GM19351 (cell line): ENCODE measurements around the gene ZFAND4.
"Not testable (repeated sequence)": the region's sequence is repeated elsewhere in the genome, so short reads cannot be mapped to it uniquely, and the experiment has no call there.

ENCODE experiments used
- ATAC-seq: cut with Tn5 transposase; IDR thresholded peaks from one replicate; pipeline ENCODE4 v1.9.1; 2021; ENCODE audit warnings: mild to moderate bottlenecking, moderate library complexity; ENCODE audit not compliant: unreplicated experiment

Gene ZFAND4

DNA sequence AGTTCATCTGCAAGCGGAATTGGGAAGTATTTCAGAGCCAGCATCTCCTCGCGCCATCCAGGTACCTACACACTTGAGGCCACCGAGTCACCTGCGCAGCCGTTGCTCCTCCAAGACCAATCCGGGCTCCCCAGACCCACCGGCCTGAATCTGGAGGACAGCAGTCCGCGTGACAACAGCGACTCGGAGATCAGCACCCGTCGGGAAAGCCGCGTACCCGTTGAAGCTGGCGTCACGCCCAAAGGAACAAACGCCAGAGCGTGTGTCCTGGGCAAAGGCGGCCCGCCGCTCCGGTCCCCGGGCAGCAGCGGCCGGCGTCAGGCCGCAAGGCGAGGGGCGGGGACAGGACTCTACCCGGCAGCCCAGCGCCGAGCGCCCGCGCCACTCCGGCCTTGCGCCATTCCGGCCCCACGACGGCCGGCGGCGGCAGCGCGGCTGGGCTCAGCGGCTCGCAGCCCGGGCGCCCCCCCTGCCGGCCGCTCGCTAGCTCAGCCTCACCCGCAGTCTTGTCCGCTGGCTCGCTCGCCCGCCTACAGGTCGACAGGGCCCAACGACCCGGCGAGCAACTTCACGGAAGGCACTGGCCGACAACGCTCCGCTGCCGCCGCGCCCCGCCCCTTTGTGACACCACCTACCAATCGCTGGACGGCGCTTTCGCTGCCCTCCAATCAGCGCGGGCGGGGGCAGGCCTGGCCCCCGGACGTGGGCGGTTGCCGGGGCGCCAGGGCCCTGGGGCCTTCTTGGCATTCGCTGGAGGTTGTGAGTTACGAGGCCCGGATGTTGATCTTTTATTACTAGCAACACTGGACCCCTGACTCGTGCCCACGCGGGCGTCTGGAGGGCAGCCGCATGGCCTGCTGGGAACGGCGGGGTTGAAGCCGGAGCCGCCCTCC is at the start of gene ZFAND4:
Gene ZFAND4 (minus strand): TSS at position 592 of the 893 bp plus-strand sequence. CDS start 9,047 bp downstream, outside the sequence.
- peak; percentile 95 for ATAC-seq

DNA sequence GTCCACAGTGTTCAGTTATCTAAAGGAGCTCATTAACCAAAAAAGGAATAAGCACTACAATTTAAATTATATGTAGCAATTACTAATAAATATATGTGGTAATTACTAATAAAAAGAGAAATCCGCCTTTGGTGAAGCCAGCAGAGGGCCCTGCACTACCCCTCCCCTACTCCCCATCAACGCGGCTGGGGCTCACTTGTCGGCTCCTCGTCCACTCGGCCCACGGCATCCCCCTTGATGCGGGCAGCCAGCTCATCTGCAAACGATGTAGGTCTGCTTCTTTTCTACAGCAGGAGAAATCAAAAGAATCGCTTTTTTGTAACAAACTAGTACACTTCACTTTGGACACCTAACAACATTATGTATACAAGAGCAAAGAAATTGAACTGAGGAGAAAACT is 48.9 kb upstream of the ZFAND4 start:
- ATAC-seq = not testable (repeated sequence)

DNA sequence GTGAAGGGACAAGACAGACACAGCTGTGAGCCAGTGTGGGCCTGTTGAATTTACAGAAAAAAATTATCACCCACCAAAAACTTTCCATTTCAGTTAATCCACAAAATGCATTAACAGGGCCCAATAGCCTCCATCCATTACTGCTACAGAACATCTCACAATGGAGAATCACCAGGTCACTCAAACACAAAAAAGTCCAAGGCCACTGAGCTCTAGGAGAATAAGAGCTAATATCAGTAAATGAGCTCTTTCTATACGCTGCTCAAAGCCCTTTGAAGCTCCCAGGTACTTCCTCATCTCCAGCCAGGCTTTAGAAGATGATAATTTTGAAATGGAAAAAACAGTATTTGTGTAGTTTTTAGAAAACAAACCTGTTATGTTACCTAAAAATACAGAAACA is 45.1 kb upstream of the ZFAND4 start:
- ATAC-seq = not testable (repeated sequence)

GRCh38 chr10:45717053-45717452 is 44.5 kb upstream of the ZFAND4 start:
- not testable (repeated sequence) for ATAC-seq

GRCh38 chr10:45711223-45711622 is 38.7 kb upstream of the ZFAND4 start:
- not testable (repeated sequence) for ATAC-seq

GRCh38 chr10:45710200-45710796 is 37.7 kb upstream of the ZFAND4 start:
- ATAC-seq = peak; percentile 77

DNA sequence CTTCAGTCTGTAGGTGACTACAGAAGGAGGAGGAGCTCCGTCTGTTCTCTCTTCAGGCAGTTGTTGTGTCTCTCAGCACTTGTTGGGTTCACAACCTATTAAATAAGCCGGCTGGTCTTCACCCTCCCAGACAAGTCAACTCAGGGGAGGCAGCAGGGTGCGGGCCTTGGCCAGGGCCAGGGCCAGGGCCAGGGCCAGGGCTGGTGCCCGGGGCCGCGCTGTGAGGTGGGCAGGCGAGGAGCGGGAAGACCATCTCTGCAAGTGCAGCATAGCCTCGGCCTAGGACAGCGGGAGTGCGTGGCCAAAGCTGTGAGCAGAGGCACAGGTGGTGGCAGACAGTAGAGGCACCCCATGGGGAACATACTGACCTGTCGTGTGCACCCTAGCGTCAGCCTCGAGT is 5.9 kb upstream of the ZFAND4 start:
- not testable (repeated sequence) for ATAC-seq

DNA sequence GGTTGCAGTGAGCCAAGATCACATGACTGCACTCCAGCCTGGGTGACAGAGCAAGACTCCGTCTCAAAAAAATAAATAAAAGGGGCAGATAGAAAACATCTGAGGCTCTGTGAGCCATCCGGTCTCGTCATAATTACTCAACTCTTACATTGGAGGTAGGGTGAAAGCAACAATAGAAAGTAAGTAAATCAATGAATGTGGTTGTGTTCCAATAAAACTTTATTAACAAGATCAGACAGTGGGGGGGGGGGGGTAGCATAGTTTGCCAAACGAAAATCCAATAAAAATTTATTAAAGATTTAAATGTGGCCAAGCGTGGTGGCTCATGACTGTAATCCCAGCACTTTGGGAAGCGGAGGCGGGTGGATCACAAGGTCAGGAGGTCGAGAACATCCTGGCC is 2.8 kb upstream of the ZFAND4 start:
- ATAC-seq = no peak

GRCh38 chr10:45673074-45673648 is 589 bp upstream of the ZFAND4 start:
- no peak for ATAC-seq

GRCh38 chr10:45671300-45671699 is 1.3 kb downstream of the ZFAND4 start:
- ATAC-seq = not testable (repeated sequence)

DNA sequence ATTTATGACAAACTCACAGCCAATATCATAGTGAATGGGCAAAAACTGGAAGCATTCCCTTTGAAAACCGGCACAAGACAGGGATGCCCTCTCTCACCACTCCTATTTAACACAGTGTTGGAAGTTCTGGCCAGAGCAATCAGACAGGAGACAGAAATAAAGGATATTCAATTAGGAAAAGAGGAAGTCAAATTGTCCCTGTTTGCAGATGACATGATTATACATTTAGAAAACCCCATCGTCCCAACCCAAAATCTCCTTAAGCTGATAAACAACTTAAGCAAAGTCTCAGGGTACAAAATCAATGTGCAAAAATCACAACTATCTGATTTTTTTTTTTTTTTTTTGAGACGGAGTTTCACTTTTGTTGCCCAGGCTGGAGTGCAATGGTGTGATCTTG is 2.7 kb downstream of the ZFAND4 start:
- not testable (repeated sequence) for ATAC-seq

- no peak for ATAC-seq
These were observed 11.6 kb downstream of the ZFAND4 start for GRCh38 chr10:45660876-45661411.

GRCh38 chr10:45657033-45657926 is 15.3 kb downstream of the ZFAND4 start:
- ATAC-seq = no peak

DNA sequence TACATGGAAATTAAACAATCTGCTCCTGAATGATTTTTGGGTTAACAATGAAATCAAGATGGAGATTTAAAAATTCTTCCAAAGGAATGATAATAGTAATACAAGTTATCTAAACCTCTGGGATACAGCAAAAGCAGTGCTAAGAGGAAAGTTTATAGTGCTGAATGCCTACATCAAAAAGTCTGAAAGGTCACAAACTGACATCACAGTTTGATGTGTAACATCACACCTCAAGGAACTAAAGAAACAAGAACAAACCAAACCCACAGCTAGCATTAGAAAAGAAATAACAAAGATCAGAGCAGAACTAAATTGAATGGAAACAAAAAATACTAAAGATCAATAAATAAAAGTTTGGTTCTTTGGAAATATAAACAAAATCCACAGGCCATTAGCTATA is 17.4 kb downstream of the ZFAND4 start:
- no peak for ATAC-seq

DNA sequence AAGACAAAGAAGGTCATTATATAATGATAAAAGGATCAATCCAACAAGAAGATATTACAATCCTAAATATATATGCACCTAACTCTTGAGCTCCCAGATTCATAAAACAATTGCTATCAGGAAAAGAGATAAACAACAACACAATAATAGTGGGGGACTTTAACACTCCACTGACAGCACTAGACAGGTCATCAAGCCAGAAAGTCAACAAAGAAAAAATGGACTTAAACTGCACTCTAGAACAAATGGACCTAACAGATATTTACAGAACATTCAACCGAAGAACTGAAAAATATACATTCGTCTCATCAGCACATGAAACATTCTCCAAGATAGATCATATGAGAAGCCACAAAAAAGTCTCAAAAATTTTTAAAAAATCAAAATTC is 17.8 kb downstream of the ZFAND4 start:
- ATAC-seq = not testable (repeated sequence)

GRCh38 chr10:45653454-45653853 is 19.1 kb downstream of the ZFAND4 start:
- peak; percentile 55 for ATAC-seq

DNA sequence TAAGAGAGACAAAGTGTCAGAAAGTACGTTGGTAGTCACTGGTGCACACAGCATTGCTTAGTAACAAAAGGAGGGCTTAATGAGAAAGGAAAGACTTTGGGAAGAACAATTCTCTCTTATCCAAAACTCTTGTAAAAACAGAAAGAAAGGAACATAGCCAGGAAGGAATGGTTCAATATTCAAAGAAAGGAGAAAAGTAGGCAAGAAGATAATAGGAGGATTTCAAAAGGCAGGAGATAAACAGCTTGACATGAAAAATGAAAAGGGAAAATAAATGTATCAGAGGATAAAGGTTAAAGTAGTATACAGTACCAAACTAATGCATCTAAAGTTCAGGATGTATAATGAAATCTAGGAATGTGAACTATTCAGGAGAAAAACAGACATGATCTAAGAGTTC is 20.1 kb downstream of the ZFAND4 start:
- ATAC-seq = no peak

GRCh38 chr10:45649296-45649695 is 23.3 kb downstream of the ZFAND4 start:
- no peak for ATAC-seq

DNA sequence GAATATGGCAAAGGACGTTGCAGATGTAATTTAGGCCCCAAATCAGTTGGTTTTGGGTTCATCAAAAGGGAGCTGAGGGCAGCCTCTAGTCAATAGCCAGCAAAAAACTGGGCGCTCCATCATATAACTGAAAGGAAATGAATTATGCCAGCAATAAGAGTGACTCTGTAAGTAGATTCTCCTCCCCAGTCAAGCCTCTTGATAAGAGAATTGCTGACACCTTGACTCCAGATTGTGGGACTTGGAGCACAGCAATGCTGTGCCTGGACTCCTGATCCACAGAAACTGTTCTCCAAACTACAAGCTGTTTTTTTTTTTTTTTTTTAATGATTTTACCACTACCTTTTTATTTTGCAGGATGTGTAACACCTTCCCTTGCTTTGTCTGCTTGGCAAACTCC is 25.5 kb downstream of the ZFAND4 start:
- no peak for ATAC-seq

GRCh38 chr10:45646384-45647050 is 26.1 kb downstream of the ZFAND4 start:
- ATAC-seq = no peak
